Measurements from ENCODE around the gene TLN1. TPM values are rescaled to one million over a fixed set of nuclear protein-coding genes. Genes with fewer than 3 reads are reported as not detected.

TLN1 gene
- total RNA-seq, 3 donors from 2014 or later (not counting 1 experiment from before 2014, with no cell fraction given), result 509 to 552 (median 528) TPM

- Mint-ChIP-seq H3K9me3 (no peaks in the 10 kb centered on the region), H3K27ac (no peak overlapping the region), H3K4me1 (peaks cover 2% of the 10 kb centered on the region in 2 donors), H3K4me3 (no peak overlapping the region), H3K36me3 (no peaks in the 10 kb centered on the region), H3K27me3 (ENCODE audit: low read depth in 2 of 2) (no peaks in the 10 kb centered on the region)
- H3K4me3 ChIP-seq (ENCODE audit: low read length), result no peak overlapping the region
- no peak overlapping the region for H3K27ac ChIP-seq (ENCODE audit: low read length)
- no peaks in the 10 kb centered on the region for H3K36me3 ChIP-seq (ENCODE audit: control insufficient read depth, insufficient read depth, low read length)
- no peaks in the 10 kb centered on the region for H3K27me3 ChIP-seq (ENCODE audit: control insufficient read depth, insufficient read depth, low read length)
- DNase-seq (no peak), ATAC-seq (no peak)
- TF ChIP-seq CTCF (IDR thresholded peaks at IDR 0.05), result no peak
- 100% methylated on average over 1 of the region's 1 CpG for WGBS (ENCODE audit: insufficient coverage)
- H3K4me1 ChIP-seq (ENCODE audit: control insufficient read depth, insufficient read depth, low read length), result no peaks in the 10 kb centered on the region
- no peaks in the 10 kb centered on the region for H3K9me3 ChIP-seq (ENCODE audit: control insufficient read depth, insufficient read depth, low read length)
- intact Hi-C loops (cut with micrococcal nuclease), result no loop called here
Observed at GRCh38 chr9:35763803-35764202, 31.8 kb upstream of the TLN1 start.

GRCh38 chr9:35763181-35763580 is 31.2 kb upstream of the TLN1 start:
- Histone ChIP-seq H3K4me3 (ENCODE audit: low read length) (no peak overlapping the region), H3K27me3 (ENCODE audit: control insufficient read depth, insufficient read depth, low read length) (no peaks in the 10 kb centered on the region), H3K27ac (ENCODE audit: low read length) (no peak overlapping the region), H3K4me1 (ENCODE audit: control insufficient read depth, insufficient read depth, low read length) (no peaks in the 10 kb centered on the region), H3K9me3 (ENCODE audit: control insufficient read depth, insufficient read depth, low read length) (no peaks in the 10 kb centered on the region), H3K36me3 (ENCODE audit: control insufficient read depth, insufficient read depth, low read length) (no peaks in the 10 kb centered on the region)
- DNase-seq (no peak), ATAC-seq (no peak)
- Mint-ChIP-seq H3K27me3 (ENCODE audit: low read depth in 2 of 2) (no peaks in the 10 kb centered on the region), H3K4me3 (no peak overlapping the region), H3K4me1 (peaks cover 7 to 8% of the 10 kb centered on the region in 2 donors), H3K27ac (no peak overlapping the region), H3K36me3 (no peaks in the 10 kb centered on the region), H3K9me3 (no peaks in the 10 kb centered on the region)
- intact Hi-C loops (cut with micrococcal nuclease), result no loop called here
- no CpG with 5 or more reads among the region's 2 CpGs for WGBS (ENCODE audit: insufficient coverage)
- no peak for TF ChIP-seq CTCF (IDR thresholded peaks at IDR 0.05)

- no peaks in the 10 kb centered on the region for H3K27me3 Mint-ChIP-seq (ENCODE audit: low read depth in 2 of 2)
- no peak for TF ChIP-seq CTCF (IDR thresholded peaks at IDR 0.05)
- H3K9me3 Mint-ChIP-seq, result no peaks in the 10 kb centered on the region
- Histone ChIP-seq H3K36me3 (ENCODE audit: control insufficient read depth, insufficient read depth, low read length) (no peaks in the 10 kb centered on the region), H3K4me3 (ENCODE audit: low read length) (no peak overlapping the region), H3K9me3 (ENCODE audit: control insufficient read depth, insufficient read depth, low read length) (no peaks in the 10 kb centered on the region), H3K4me1 (ENCODE audit: control insufficient read depth, insufficient read depth, low read length) (peaks cover 16% of the 10 kb centered on the region), H3K27ac (ENCODE audit: low read length) (no peak overlapping the region), H3K27me3 (ENCODE audit: control insufficient read depth, insufficient read depth, low read length) (no peaks in the 10 kb centered on the region)
- DNase-seq (no peak), ATAC-seq (no peak)
- no peak overlapping the region for H3K4me3 Mint-ChIP-seq
- WGBS (ENCODE audit: insufficient coverage), result 58% methylated on average over 2 of the region's 2 CpGs
- intact Hi-C loops (cut with micrococcal nuclease), result no loop called here
- peaks cover 29 to 30% of the 10 kb centered on the region in 2 donors for H3K4me1 Mint-ChIP-seq
- H3K27ac Mint-ChIP-seq, result no peak overlapping the region
- H3K36me3 Mint-ChIP-seq, result no peaks in the 10 kb centered on the region
Observed at GRCh38 chr9:35760651-35761050, 28.7 kb upstream of the TLN1 start.

GRCh38 chr9:35759795-35760194 is 27.8 kb upstream of the TLN1 start:
- H3K27ac ChIP-seq (ENCODE audit: low read length), result no peak overlapping the region
- ATAC-seq, result no peak
- no peaks in the 10 kb centered on the region for H3K27me3 ChIP-seq (ENCODE audit: control insufficient read depth, insufficient read depth, low read length)
- intact Hi-C loops (cut with micrococcal nuclease), result no loop called here
- Mint-ChIP-seq H3K9me3 (no peaks in the 10 kb centered on the region), H3K27ac (no peak overlapping the region), H3K36me3 (no peaks in the 10 kb centered on the region), H3K27me3 (ENCODE audit: low read depth in 2 of 2) (no peaks in the 10 kb centered on the region), H3K4me3 (no peak overlapping the region), H3K4me1 (peaks cover 29 to 30% of the 10 kb centered on the region in 2 donors)
- no peak for TF ChIP-seq CTCF (IDR thresholded peaks at IDR 0.05)
- no peaks in the 10 kb centered on the region for H3K9me3 ChIP-seq (ENCODE audit: control insufficient read depth, insufficient read depth, low read length)
- WGBS (ENCODE audit: insufficient coverage), result 95% methylated on average over 4 of the region's 4 CpGs
- peaks cover 16% of the 10 kb centered on the region for H3K4me1 ChIP-seq (ENCODE audit: control insufficient read depth, insufficient read depth, low read length)
- H3K36me3 ChIP-seq (ENCODE audit: control insufficient read depth, insufficient read depth, low read length), result no peaks in the 10 kb centered on the region
- DNase-seq, result no peak
- H3K4me3 ChIP-seq (ENCODE audit: low read length), result no peak overlapping the region

All from natural killer cell (primary cell).